Measurements from ENCODE around the gene PCF11.

- TF ChIP-seq, protein P1, sequence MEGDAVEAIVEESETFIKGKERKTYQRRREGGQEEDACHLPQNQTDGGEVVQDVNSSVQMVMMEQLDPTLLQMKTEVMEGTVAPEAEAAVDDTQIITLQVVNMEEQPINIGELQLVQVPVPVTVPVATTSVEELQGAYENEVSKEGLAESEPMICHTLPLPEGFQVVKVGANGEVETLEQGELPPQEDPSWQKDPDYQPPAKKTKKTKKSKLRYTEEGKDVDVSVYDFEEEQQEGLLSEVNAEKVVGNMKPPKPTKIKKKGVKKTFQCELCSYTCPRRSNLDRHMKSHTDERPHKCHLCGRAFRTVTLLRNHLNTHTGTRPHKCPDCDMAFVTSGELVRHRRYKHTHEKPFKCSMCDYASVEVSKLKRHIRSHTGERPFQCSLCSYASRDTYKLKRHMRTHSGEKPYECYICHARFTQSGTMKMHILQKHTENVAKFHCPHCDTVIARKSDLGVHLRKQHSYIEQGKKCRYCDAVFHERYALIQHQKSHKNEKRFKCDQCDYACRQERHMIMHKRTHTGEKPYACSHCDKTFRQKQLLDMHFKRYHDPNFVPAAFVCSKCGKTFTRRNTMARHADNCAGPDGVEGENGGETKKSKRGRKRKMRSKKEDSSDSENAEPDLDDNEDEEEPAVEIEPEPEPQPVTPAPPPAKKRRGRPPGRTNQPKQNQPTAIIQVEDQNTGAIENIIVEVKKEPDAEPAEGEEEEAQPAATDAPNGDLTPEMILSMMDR (IDR thresholded peaks at IDR 0.05) = no peak
- no peak for TF ChIP-seq ZFX (IDR thresholded peaks at IDR 0.05; ENCODE audit: borderline replicate concordance)
Measured at GRCh38 chr11:83112886-83113285, 44.0 kb upstream of the PCF11 start.

All from 22Rv1 (cell line).